GM23248 (cell line): ENCODE results near the gene KCNMA1.

Source experiments
- EZH2 ChIP-seq: fragments of 200-600 bp; sonication (generic); IDR thresholded peaks from 2 replicates; pipeline ENCODE4 v1.6.1; 2018; ENCODE audit warnings: antibody characterized with exemption, mild to moderate bottlenecking; ENCODE audit not compliant: insufficient read depth, poor library complexity, severe bottlenecking
- EZH2phosphoT487 ChIP-seq: fragments of 200-600 bp; sonication (generic); IDR thresholded peaks from 2 replicates; pipeline ENCODE4 v1.6.1; 2018; ENCODE audit warnings: antibody characterized with exemption, moderate library complexity, mild to moderate bottlenecking, low read depth; ENCODE audit not compliant: insufficient read depth

- TF ChIP-seq EZH2, result no peak
- TF ChIP-seq EZH2phosphoT487, result no peak
Measured at GRCh38 chr10:77581738-77582137, 55.9 kb downstream of the KCNMA1 start.
